Natural killer cell (primary cell): Measurements from ENCODE around the gene PHYH. TPM values are rescaled to one million over a fixed set of nuclear protein-coding genes. Genes with fewer than 3 reads are reported as not detected.
"Not testable (repeated sequence)": the region's sequence is repeated elsewhere in the genome, so short reads cannot be mapped to it uniquely, and the experiment has no call there.

Source experiments
- ATAC-seq, 3 donors: fragments of 150-1000 bp in 2 of 3; fragments of 200-7000 bp in 1 of 3; cut with Tn5 transposase; 1 replicate in 1 of 3; 2 replicates in 2 of 3; pipeline ENCODE4 v1.10.0; 2021; ENCODE audit warnings: mild to moderate bottlenecking in 2 of 3, moderate library complexity in 2 of 3
- DNase-seq, 2 donors: peaks; one replicate each; pipeline versions ENCODE4 v3.0.0 to v3.0.0-alpha.2; 2013 to 2021; ENCODE audit warnings: mixed read lengths in 1 of 2
- H3K27ac ChIP-seq: one replicate; pipeline ENCODE4 v1.5.1; 2013; ENCODE audit warnings: mild to moderate bottlenecking, low read length
- H3K27me3 ChIP-seq: one replicate; pipeline ENCODE4 v1.6.1; 2013; ENCODE audit warnings: low read length; ENCODE audit not compliant: control insufficient read depth, insufficient read depth
- H3K36me3 ChIP-seq: one replicate; pipeline ENCODE4 v1.6.1; 2013; ENCODE audit warnings: low read length; ENCODE audit not compliant: control insufficient read depth, insufficient read depth
- H3K4me1 ChIP-seq: one replicate; pipeline ENCODE4 v1.6.1; 2013; ENCODE audit warnings: low read length; ENCODE audit not compliant: control insufficient read depth, insufficient read depth
- H3K4me3 ChIP-seq: one replicate; pipeline ENCODE4 v1.5.1; 2013; ENCODE audit warnings: low read length
- H3K9me3 ChIP-seq: one replicate; pipeline ENCODE4 v1.6.1; 2013; ENCODE audit warnings: low read length; ENCODE audit not compliant: control insufficient read depth, insufficient read depth
- H3K27ac Mint-ChIP-seq, 2 donors: one replicate each; pipeline ENCODE4 v1.8.0; 2022; ENCODE audit warnings: mild to moderate bottlenecking in 2 of 2, mixed read lengths in 2 of 2, moderate library complexity in 1 of 2
- H3K27me3 Mint-ChIP-seq, 2 donors: one replicate each; pipeline ENCODE4 v1.8.0; 2022; ENCODE audit warnings: low read depth in 2 of 2, mixed read lengths in 2 of 2
- H3K36me3 Mint-ChIP-seq: one replicate; pipeline ENCODE4 v1.8.0; 2022; ENCODE audit warnings: mixed read lengths
- H3K4me1 Mint-ChIP-seq, 2 donors: one replicate each; pipeline ENCODE4 v1.8.0; 2022; ENCODE audit warnings: mixed read lengths in 2 of 2
- H3K4me3 Mint-ChIP-seq: one replicate; pipeline ENCODE4 v1.8.0; 2022; ENCODE audit warnings: mild to moderate bottlenecking, moderate library complexity, mixed read lengths
- H3K9me3 Mint-ChIP-seq, 2 donors: one replicate each; pipeline ENCODE4 v1.8.0; 2022; ENCODE audit warnings: mixed read lengths in 2 of 2
- WGBS: methylation state at CpG from one replicate; pipeline ENCODE4 v1.1.7; 2013; ENCODE audit warnings: missing lambda C conversion rate; ENCODE audit not compliant: insufficient coverage; 5-methylcytosine and 5-hydroxymethylcytosine counted together
- intact Hi-C: fragments of 100-400 bp; cut with micrococcal nuclease; formaldehyde crosslinking; loops from one replicate; pipeline ENCODE4 v1.14.2; 2022
- total RNA-seq, 4 donors: library from RNA; stranded (reverse); fragments of 120-200 nt in 1 of 4; gene quantifications; one replicate each; pipeline versions ENCODE4 v1.2.3 to v1.2.4, GENCODE V29; 2013 to 2022
- TF ChIP-seq, protein P1 (sequence below): fragments of 200-600 bp; IDR thresholded peaks from one replicate; pipeline ENCODE4 v1.8.0; 2022; ENCODE audit warnings: antibody characterized with exemption

PHYH gene
- total RNA-seq, 3 donors from 2014 or later (not counting 1 experiment from before 2014, with no cell fraction given): 6.9 to 7.3 (median 7.2) TPM

GRCh38 chr10:13239923-13240322, 59.9 kb downstream of the PHYH start:
- DNase-seq (no peak), ATAC-seq (no peak)
- intact Hi-C loops: no loop called here
- no peak overlapping the region for H3K4me3 ChIP-seq
- H3K27me3 Mint-ChIP-seq: no peaks in the 10 kb centered on the region
- WGBS: 96% methylated on average over 5 of the region's 7 CpGs
- H3K27ac ChIP-seq: no peak overlapping the region
- no peaks in the 10 kb centered on the region for H3K36me3 ChIP-seq
- H3K27me3 ChIP-seq: no peaks in the 10 kb centered on the region
- TF ChIP-seq, protein P1, sequence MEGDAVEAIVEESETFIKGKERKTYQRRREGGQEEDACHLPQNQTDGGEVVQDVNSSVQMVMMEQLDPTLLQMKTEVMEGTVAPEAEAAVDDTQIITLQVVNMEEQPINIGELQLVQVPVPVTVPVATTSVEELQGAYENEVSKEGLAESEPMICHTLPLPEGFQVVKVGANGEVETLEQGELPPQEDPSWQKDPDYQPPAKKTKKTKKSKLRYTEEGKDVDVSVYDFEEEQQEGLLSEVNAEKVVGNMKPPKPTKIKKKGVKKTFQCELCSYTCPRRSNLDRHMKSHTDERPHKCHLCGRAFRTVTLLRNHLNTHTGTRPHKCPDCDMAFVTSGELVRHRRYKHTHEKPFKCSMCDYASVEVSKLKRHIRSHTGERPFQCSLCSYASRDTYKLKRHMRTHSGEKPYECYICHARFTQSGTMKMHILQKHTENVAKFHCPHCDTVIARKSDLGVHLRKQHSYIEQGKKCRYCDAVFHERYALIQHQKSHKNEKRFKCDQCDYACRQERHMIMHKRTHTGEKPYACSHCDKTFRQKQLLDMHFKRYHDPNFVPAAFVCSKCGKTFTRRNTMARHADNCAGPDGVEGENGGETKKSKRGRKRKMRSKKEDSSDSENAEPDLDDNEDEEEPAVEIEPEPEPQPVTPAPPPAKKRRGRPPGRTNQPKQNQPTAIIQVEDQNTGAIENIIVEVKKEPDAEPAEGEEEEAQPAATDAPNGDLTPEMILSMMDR: no peak
- H3K9me3 ChIP-seq: no peaks in the 10 kb centered on the region
- no peaks in the 10 kb centered on the region for H3K36me3 Mint-ChIP-seq
- no peaks in the 10 kb centered on the region for H3K4me1 Mint-ChIP-seq
- no peak overlapping the region for H3K27ac Mint-ChIP-seq
- no peaks in the 10 kb centered on the region for H3K4me1 ChIP-seq
- H3K9me3 Mint-ChIP-seq: no peaks in the 10 kb centered on the region
- no peak overlapping the region for H3K4me3 Mint-ChIP-seq

DNA sequence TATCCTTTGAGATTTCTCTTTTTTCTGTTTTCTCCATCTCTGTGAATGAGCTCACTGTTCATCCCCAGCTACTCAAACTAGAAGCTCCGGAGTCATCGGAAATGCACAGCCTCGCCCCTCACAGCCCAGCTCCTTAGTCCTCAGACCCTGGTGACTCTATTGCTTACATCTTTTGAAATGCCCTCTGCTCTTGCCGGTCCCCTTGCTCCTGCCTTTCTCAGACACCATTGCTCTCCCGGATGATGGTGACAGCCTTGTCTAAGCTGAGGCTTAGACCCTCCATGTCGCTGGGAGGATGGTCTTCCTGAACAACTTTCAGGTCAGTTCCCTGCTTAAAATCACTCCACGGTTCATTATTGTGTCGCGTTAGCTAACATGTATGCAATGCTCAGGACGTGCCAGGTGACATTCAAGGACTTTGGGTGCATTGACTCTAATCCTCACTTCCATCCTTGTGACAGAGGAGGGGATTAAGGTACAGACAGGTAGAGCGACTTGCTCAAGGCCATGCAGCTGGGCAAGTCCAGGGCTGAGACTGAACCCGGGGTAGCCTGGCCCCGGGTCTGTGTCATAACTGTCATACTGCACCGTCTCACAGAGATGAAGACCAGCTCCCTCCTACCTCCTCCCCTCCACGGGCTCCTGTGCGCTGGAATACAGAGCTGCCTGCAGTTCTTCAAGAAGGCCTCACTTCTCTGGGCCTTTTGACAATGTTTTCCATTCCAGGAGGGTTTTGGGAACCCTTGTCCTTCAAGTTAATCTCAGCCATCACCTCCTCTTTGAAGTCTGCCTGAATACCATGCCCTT, 61.4 kb downstream of the PHYH start:
- TF ChIP-seq, protein P1: no peak
- Mint-ChIP-seq H3K27me3 (no peaks in the 10 kb centered on the region), H3K9me3 (no peaks in the 10 kb centered on the region), H3K36me3 (no peaks in the 10 kb centered on the region), H3K27ac (no peak overlapping the region), H3K4me1 (no peaks in the 10 kb centered on the region), H3K4me3 (no peak overlapping the region)
- WGBS: 91% methylated on average over 16 of the region's 16 CpGs
- ATAC-seq: no peak
- no peak overlapping the region for H3K27ac ChIP-seq
- intact Hi-C loops: no loop called here
- no peaks in the 10 kb centered on the region for H3K36me3 ChIP-seq
- no peaks in the 10 kb centered on the region for H3K27me3 ChIP-seq
- H3K4me1 ChIP-seq: no peaks in the 10 kb centered on the region
- DNase-seq: no peak
- no peaks in the 10 kb centered on the region for H3K9me3 ChIP-seq
- no peak overlapping the region for H3K4me3 ChIP-seq

GRCh38 chr10:13236638-13237037, 63.2 kb downstream of the PHYH start:
- Mint-ChIP-seq H3K36me3 (no peaks in the 10 kb centered on the region), H3K4me1 (no peaks in the 10 kb centered on the region), H3K27ac (no peak overlapping the region), H3K4me3 (no peak overlapping the region), H3K9me3 (no peaks in the 10 kb centered on the region), H3K27me3 (no peaks in the 10 kb centered on the region)
- intact Hi-C loops: no loop called here
- WGBS: 85% methylated on average over 8 of the region's 8 CpGs
- H3K9me3 ChIP-seq: no peaks in the 10 kb centered on the region
- no peak overlapping the region for H3K4me3 ChIP-seq
- H3K27ac ChIP-seq: no peak overlapping the region
- no peaks in the 10 kb centered on the region for H3K4me1 ChIP-seq
- H3K27me3 ChIP-seq: no peaks in the 10 kb centered on the region
- no peak for DNase-seq
- TF ChIP-seq, protein P1: no peak
- H3K36me3 ChIP-seq: no peaks in the 10 kb centered on the region
- no peak for ATAC-seq

- H3K27ac ChIP-seq, H3K4me3 ChIP-seq, H3K27ac Mint-ChIP-seq, H3K27me3 Mint-ChIP-seq, H3K9me3 ChIP-seq, H3K9me3 Mint-ChIP-seq, H3K36me3 Mint-ChIP-seq, H3K36me3 ChIP-seq, DNase-seq, ATAC-seq, H3K27me3 ChIP-seq, H3K4me1 ChIP-seq, intact Hi-C loops, H3K4me3 Mint-ChIP-seq, H3K4me1 Mint-ChIP-seq: not testable (repeated sequence)
- 89% methylated on average over 13 of the region's 13 CpGs for WGBS
These were observed 65.1 kb downstream of the PHYH start for GRCh38 chr10:13234736-13235135.
